Measurements from ENCODE around the gene USP54. TPM values are rescaled to one million over a fixed set of nuclear protein-coding genes. Genes with fewer than 3 reads are reported as not detected.
"Not testable (repeated sequence)": the region's sequence is repeated elsewhere in the genome, so short reads cannot be mapped to it uniquely, and the experiment has no call there.

USP54 gene
- total RNA-seq, 1 donor from 2014 or later: 31.7 TPM

DNA sequence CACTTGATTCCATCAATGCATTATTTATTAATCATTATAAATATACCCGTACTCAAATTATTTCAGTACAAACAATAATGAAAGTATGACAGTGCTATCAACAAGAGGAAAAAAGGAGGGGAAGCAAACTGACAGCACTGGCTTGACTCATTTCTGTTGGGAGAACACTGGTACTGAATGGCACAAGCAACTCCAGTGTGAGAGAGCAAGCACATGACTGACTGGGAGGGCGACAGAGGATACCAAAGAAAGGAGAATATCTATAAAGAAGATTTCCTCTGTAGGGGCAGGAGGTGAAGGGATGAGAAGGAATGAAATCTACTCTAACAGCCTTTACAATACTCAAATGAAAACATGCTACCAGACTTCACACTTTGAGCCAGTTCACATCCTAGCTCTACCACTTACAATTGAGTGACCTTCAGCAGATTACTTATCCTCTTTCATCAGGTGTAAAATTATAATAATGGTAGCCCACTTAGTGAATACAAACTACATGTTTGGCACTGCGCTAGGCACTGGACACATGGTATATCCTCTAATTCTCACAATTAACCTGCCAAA lies 1.5 kb downstream of the USP54 start:
- DNase-seq: peak; percentile 22

DNA sequence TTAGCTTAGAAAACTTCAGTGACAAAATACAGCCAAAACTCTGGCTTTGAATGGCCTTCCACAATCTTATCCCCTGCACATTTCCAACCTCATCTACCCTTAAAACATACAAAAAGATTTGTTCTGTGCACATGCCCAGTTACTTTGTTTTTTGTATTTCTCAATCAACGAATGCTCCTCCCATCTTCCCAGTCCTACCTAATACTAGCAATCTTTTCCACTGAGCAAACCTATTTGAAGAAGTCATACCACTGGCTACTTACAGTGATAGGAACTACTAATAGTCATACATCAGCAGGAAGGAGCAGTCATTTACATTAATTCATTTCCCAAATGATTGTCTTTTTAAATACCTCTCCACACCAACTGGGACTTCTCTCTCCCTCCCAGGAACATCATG lies 2.5 kb downstream of the USP54 start:
- no peak for DNase-seq

DNA sequence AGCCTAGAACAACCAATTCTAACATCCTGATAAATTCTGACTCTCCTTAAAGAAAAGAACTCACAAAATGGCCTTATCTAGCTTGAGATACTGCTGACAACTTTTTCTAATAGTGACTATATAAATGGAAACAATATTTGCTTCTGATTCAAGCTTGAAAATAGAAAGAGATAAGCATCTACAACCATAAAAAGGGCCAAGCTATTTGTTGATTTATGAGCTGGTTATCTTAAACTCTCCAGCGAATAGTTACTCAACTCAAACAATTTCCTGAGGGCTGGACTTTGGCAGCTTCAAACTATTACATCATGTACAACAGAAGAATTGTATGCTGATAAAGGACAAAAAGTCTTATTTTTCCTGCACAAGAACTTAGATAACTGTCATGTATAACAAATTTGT lies 4.6 kb downstream of the USP54 start:
- DNase-seq: no peak

DNA sequence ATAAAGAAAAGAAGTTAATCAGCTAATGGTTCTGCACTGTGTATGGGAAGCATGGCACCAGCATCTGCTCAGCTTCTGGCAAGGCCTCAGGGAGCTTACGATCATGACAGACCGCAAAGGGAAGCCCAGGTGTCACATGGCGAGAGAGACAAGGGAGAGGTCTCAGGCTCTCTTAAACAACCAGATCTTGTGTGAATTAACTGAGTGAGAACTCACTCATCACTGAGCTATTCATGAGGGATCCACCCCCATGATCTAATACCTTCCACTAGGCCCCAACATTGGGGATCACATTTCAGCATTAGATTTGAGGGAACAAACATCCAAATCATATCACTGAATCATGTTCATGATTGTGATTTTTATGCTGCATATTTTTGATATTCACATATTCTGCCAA lies 5.8 kb downstream of the USP54 start:
- no peak for DNase-seq

DNA sequence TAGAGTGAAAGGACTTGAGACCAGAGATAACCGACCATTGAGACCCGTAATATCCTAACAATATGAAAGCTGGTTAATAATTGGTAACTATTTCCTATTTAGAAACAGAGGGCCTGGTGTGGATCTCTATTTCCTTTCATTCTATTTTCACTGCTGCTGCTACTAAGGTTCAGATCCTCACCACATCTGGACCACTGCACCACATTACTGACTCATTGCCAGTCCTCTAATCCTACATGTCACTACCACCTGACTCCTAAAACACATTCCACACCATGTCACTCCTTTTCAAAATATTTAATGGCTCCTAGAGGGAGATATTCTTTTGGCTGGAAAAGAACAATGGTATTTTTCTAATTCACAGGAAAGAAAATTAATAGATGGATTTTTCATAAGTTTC lies 6.4 kb downstream of the USP54 start:
- no peak for DNase-seq

DNA sequence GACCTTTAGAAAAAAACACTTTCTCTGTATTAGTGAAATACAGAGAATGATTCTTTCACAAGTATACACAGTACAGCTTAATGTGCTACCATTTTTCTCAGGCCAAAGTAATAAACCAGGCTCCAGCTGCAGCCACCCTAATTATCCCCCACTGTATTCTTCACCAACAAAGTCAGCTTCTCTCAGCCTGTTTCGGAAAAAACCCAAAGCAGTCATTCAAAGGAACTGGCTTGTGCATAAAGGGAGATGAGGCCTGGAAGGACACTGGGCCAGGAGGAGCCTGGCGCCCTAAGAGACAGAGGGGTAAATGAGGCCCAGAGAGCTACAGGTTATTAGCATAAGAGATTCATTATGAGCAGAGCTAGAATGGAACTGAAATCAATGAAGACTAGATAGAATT lies 9.2 kb downstream of the USP54 start:
- DNase-seq: peak; percentile 12

DNA sequence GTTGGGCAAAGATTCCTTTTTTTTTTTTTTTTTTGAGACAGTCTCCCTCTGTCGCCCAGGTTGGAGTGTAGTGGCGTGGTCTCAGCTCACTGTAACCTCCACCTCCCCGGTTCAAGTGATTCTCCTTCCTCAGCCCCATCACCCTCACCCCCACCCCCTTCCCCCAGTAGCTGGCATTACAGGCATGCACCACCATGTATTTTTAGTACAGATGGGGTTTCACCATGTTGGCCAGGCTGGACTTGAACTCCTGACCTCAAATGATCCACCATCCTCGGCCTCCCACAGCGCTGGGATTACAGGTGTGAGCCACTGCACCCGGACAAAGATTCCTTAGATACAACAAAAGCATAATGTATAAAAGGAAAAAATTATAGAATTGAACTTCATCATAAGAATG lies 12.2 kb downstream of the USP54 start:
- not testable (repeated sequence) for DNase-seq

DNA sequence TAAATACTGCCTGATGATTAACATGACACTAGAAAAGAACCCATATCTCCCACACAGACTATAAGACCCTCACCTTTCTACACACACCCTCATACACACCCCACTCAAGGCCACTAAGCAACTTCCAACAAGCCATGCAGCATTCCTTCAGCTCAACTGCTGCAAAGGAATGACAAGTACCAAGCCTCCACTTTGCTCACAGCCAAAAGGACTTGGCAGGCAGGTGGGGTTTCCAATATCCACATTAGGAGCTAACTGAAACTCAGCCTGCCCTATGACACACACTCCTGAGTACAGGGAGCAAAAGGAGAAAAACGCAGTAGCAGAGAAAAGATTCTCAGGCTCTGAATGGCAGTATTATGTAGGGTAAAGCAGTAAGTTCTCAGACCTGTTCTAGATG lies 13.4 kb downstream of the USP54 start:
- no peak for DNase-seq

DNA sequence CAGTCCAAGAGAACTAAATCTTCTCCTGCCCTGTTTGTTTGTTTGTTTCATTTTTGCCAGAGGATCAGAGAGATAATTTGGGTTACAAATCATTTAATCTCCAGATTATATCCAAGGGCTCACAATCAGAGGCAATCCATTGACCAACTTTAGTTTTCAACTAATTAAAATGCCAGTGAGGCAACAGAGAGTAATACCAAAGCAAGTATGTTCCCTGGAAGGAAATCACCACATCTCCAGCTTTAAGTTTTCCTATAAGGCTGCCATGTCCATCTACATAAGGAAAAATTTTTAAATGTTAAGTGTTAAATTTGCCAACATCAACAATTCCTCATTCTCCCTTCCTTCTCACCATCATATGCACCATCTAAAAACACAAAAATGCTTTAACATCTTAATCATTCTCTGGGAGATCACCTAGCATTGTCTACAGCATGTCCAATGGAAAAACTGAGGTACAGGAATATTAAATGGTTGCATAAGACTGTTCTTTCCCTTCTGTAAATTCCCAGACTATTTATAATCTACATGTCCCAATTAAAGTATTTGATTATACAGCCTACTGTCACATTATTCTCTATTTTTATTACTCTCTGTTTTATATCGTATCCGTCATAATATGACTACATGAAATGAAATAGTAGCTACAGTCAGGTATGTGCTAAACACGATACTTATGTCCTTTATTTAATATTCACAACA lies 14.1 kb downstream of the USP54 start:
- DNase-seq: no peak

DNA sequence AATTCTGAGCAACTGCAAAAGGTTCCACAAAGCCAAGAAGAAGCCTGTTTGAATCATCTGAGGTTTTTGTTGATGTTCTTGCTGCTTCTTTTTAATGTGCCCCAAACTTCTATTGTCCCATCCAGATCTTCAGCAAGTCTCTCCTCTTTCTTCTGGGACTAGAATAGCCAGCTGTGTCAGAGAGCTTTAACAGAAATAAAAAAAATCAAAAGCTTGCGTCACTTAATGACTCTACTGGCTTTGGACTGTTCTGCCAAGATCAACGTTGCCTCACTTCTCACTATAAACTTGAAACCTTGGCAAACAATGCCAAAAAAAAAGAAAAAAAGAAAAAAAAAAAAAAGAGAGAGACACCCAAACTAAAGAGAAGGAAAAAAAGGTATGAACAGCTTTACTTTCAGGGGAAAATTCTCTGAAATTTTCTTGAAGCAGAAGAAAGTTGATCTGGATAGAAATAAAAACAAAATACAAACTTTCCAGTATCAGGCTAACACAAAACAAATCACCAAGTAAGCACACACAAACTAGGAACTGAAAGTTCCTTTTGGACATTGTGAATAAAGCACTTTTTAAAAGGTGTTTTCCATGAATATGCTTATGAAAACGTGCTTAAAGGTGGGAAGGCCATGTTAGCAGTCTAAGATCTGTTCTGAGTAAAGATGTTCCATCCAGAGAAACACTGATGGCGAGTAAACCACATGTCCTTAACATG lies 14.8 kb downstream of the USP54 start:
- DNase-seq: no peak

DNA sequence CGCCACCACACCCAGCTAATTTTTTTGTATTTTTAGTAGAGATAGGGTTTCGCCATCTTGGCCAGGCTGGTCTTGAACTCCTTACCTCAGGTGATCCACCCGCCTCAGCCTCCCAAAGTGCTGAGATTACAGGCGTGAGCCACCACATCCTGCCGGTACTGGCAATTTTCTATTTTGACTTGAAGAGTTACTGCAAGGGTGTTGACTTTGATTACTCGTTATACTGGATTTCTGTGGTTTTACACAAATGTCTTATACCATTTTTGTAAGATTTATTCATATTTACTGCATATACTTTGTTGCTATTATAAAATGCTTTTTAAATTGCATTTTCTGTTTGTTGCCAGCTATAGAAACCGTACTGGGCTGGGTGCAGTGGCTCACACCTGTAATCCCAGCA lies 24.1 kb downstream of the USP54 start:
- DNase-seq: not testable (repeated sequence)

DNA sequence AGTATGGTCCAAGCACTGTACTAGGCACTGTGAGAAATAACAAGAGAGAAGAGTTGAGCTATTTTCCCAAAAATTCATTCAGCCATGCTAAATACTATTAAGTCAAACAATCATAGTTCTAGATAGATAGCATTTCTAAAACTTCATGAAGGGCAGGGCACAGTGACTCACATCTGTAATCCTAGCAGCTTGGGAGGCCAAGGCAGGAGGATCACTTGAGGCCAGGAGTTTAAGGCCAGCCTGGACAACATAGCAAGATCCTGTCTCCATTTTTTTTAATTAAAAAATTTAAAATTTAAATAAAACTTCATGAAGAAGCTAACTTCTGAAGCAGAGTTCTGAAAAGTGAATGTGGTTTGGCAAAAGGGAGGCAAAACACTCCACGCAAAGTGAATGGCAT lies 29.9 kb downstream of the USP54 start:
- no peak for DNase-seq

DNA sequence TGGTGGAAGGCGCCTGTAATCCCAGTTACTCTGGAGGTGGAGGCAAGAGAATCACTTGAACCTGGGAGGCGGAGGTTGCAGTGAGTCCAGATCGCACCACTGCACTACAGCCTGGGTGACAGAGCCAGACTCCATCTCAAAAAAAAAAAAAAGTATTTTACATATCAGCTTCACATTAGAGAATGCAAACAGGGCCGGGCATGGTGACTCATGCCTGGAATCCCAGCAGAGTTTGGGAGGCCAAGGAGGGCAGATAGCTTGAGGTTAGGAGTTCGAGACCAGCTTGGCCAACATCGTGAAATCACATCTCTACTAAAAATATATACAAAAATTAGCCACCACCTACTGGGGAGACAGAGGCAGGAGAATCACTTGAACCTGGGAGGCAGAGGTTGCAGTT lies 31.6 kb downstream of the USP54 start:
- no peak for DNase-seq

DNA sequence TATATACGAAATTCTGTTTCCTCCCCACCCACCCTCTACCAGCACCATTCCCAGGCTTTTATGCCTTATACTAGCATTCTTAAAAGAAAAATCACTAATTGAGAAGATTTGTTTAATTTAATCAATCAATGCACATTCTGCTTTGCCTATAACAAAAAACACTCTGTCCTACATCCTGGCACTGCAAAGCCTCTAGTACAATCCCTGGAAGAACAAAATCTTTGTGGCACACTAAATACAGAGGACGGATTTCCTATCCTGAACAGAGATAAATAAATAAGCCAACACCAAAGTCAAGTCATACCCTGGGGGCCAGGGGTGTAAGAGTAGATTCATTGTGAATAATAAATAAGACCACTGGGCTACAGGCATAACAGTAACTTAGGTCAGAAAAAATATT lies 34.3 kb downstream of the USP54 start:
- no peak for DNase-seq

DNA sequence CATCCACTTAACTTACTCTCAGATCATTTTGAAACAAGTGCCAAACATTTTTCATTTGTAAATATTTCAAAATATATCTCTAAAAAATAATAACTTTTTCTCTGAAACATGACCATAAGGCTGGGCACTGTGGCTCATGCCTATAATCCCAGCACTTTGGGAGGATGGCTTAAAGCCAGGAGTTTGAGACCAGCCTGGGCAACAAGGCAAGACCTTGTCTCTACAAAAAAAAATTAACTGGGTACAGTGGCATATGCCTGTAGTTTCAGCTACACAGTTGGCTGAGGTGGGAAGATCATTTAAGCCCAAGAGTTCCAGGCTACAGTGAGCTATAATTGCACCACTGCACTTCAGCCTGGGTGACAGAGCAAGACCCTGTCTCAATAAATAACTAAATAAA lies 36.4 kb downstream of the USP54 start:
- DNase-seq: no peak

DNA sequence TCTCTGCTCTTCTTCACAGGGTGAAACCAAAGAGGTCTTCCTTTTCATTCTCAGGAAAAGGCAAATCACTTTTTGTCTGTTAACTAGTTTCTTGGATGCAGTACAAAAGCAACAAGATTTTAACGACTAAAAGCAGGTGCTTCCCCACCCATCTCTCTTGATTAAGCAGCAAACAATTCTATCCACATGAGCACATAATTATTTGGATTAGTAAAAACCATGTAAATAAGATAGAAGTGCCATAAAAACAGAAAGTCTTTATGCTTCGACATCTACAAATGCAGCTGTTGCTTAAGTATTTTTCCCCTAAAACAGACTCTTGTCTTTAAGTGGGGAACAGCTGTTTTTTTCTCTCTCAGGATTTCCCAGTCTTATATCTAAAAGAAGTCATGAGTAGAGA lies 37.4 kb downstream of the USP54 start:
- DNase-seq: no peak

DNA sequence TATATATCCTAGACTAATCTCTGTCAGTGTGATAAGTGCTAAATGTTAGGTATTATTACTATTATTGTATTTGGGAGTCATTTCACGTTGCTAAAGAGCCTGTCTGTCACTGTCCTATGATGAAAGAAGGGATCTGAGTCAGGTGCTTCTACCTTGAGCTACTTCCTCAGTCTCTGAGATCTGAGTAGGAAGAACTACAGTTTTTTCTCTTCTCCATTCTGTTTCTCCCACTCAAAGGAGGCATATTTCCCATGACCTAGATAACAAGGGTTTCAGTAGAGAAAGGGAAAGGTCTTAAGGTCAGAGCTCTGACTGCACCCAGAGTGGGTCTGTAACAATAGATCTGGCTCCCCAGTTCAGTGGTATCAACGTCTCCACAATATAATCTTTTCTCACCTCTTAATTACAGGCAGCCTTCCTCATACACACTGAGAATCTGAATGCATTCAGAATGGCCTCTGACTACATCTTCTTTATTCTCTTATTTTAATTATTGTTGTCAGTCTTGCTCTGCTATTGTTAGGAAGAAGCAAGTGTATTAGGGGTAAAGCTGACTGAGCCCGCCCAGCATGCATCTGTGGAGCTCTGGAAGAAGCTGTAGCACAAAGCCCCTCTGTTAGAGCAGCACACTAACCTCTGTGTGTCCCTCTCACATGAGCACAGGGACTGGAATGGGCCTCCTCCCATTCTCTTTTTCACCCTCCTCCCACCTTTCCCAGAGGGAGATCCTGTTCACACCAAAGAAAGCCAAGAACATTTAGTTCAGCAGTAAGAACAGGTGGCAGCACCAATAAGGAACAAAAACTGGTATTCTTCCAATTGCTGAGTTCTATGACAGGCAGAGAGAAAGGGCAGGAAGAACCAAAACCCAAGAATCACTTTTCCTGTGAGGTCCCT lies 38.1 kb downstream of the USP54 start:
- DNase-seq: peak; percentile 80

DNA sequence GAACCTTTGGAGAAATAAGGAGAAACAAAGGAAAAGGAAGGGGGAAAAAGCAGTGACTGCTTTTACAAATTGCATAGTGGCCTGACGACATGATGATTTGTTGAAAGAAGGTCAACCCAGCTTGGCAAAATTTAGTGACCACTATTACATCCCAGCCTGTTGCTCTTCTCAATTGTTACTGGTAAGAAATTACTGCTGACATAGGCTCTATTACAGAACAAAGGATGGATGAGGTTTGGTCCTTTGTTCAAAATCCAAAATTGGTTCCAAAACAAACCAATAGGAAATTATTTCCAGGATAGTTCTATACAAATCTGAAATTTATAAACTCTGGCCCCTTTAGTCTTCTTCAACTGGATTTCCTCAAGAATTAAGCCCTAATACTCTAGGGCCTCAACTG lies 39.6 kb downstream of the USP54 start:
- no peak for DNase-seq

DNA sequence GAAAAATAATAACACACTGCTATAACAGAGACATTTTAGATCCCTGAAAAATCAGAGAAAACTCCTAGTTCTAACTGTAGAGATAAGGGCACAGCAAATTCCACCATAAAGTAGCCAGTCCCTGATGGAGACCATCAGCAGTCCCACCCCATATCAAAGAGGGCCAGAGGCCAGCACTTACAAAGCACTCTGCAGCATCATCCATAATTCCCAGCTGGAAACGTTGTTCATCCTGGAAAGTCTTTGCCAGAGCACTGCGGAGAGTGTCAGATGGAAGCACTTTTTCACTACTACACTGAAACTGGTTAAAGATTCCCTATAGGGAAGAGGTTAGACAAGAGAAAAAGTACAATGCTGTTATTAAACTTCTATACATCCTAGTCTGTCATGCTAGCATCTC lies 45.8 kb downstream of the USP54 start:
- DNase-seq: no peak

DNA sequence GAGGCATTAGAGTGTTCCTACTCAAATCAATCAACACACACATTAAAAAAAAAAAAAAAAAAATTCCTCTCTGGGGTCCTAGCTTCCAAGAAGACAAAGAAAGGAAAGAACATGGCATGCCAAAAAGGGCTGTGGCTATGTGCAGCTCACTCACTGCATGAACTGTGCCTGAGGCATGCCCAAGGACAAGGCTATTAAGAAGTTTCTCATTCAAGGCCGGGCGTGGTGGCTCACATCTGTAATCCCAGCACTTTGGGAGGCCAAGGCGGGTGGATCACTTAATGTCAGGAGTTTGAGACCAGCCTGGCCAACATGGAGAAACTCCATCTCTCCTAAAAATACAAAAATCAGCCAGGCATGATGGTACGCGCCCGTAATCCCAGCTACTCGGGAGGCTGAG lies 53.4 kb downstream of the USP54 start:
- DNase-seq: no peak

DNA sequence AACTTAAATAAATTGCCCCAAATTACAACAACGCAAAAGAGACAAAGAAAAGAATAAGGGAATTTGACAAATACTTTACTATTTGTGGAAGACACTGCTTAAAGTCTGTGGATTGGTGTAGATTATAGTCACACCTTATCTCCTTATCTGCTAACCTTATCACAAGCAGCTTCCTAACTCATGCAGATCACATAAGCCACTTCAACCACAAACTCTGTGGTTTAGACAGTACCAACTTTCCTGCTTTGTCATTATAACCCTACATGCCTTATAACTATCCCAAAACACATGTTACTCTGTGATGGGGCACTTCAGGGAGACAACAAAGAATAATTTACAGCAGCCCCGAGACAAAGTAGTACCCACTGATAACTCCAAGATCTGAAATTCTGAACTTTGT lies 53.9 kb downstream of the USP54 start:
- DNase-seq: no peak

DNA sequence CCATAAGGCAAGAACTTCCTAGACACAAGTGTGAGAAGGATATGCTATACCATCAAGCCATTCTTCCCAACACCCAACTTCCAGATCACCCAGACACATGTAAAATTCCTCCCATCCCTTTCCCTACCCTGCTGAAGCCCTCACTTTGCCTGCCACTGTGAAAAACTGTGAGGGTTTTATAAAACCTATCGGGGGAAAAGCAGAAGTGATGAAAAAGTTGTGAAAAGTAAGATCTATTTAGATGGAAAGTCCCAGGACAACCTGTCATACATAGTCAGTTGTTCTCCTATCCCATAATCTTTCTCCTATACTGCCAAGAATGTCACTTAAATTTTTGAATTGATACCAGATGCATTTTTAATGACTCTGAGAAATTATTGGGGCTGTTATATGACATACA lies 56.3 kb downstream of the USP54 start:
- no peak for DNase-seq
